ENCODE measurements around the gene FOXB2. TPM values are rescaled to one million over a fixed set of nuclear protein-coding genes. Genes with fewer than 3 reads are reported as not detected.

The FOXB2 gene
- total RNA-seq, 3 donors from 2014 or later, result not detected

DNA sequence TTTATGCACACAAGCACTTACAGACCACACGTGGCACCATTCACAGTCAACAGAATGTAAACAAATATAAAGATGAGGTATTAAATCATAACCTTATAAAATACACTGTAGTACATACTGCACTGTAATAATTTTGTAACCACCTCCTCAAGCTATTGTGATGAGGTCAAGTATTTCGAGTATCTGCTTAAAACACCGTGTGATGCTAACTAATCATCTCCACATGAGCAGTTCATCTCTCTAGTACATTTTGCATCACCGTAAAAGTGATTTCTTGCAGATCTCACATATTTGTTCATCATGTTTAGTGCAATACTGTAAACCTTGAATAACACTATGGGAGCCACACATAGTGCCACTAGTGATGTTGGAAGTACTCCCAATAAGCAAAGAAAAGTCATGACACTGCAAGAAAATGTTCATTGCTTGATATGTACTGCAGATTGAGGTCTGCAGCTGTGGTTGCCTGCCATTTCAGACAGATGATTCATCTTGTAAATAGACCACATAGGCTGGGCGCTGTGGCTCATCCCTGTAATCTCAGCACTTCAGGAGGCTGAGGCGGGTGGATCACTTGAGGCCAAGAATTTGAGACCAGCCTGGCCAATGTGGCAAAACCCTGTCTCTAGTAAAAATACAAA, 44.3 kb downstream of the FOXB2 start:
- H3K9me3 ChIP-seq, result peaks cover 0 to 7% of the 10 kb centered on the region in 2 donors
- no peaks in the 10 kb centered on the region for H3K27me3 ChIP-seq
- no peak for DNase-seq (ENCODE audit: low spot score in 2 of 2)
- no peak overlapping the region for H3K4me3 ChIP-seq
- no peaks in the 10 kb centered on the region for H3K36me3 ChIP-seq
- TF ChIP-seq, protein P1, sequence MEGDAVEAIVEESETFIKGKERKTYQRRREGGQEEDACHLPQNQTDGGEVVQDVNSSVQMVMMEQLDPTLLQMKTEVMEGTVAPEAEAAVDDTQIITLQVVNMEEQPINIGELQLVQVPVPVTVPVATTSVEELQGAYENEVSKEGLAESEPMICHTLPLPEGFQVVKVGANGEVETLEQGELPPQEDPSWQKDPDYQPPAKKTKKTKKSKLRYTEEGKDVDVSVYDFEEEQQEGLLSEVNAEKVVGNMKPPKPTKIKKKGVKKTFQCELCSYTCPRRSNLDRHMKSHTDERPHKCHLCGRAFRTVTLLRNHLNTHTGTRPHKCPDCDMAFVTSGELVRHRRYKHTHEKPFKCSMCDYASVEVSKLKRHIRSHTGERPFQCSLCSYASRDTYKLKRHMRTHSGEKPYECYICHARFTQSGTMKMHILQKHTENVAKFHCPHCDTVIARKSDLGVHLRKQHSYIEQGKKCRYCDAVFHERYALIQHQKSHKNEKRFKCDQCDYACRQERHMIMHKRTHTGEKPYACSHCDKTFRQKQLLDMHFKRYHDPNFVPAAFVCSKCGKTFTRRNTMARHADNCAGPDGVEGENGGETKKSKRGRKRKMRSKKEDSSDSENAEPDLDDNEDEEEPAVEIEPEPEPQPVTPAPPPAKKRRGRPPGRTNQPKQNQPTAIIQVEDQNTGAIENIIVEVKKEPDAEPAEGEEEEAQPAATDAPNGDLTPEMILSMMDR (IDR thresholded peaks at IDR 0.05), result no peak
- TF ChIP-seq POLR2AphosphoS5 (IDR thresholded peaks at IDR 0.05) (no peak), POLR2A (IDR thresholded peaks at IDR 0.05) (no peak)
- H3K27ac ChIP-seq, result no peak overlapping the region
- no peaks in the 10 kb centered on the region for H3K4me1 ChIP-seq
- intact Hi-C loops (cut with DNase I; ENCODE audit: low total_unique reads), result no loop called here

DNA sequence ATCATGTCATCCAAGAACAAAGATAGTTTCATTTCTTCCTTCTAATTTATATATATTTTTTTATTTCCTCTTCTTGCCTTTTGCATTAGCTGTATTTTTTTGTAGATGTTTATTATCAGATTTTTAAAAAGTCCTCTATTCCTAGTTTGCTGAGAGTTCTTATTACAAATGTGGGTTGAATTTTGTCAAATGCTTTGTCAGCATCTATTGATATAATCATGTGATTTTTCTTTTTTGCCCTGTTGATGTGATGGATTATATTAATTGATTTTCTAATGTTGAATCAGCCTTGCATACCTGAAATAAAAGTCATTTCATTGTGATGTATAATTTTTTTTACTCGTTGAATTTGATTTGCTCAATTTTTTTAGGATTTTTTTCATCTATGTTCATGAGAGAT, 46.9 kb downstream of the FOXB2 start:
- intact Hi-C loops (cut with DNase I; ENCODE audit: low total_unique reads), result no loop called here
- H3K4me1 ChIP-seq, result no peaks in the 10 kb centered on the region
- H3K27me3 ChIP-seq, result no peaks in the 10 kb centered on the region
- no peaks in the 10 kb centered on the region for H3K36me3 ChIP-seq
- DNase-seq (ENCODE audit: low spot score in 2 of 2), result no peak
- peaks cover 0 to 6% of the 10 kb centered on the region in 2 donors for H3K9me3 ChIP-seq
- no peak overlapping the region for H3K27ac ChIP-seq
- H3K4me3 ChIP-seq, result no peak overlapping the region
- TF ChIP-seq, protein P1 (IDR thresholded peaks at IDR 0.05), result no peak
- TF ChIP-seq POLR2AphosphoS5 (IDR thresholded peaks at IDR 0.05) (no peak), POLR2A (IDR thresholded peaks at IDR 0.05) (no peak)

Other genes starting within 250 kb of the FOXB2 start
- gene PRUNE2, start 113.5 kb upstream of the FOXB2 start, total RNA-seq, result 10 to 100 TPM in 2 of 3 donors, 1 to 10 TPM in 1; 4.6 to 14.7 (median 12.0) TPM
- gene VPS13A, start 157.9 kb downstream of the FOXB2 start, total RNA-seq, result 10 to 100 TPM; 26.7 to 62.2 (median 50.5) TPM